Sigmoid colon (tissue), 4 donors: Measurements from ENCODE around the gene EMILIN2.

ENCODE experiments used
- POLR2AphosphoS5 ChIP-seq, 4 donors: sonication (generic); formaldehyde crosslinking; IDR thresholded peaks; one replicate each; pipeline ENCODE4 v1.6.1; 2017; ENCODE audit warnings: antibody characterized with exemption in 4 of 4
- TF ChIP-seq, protein P1 (sequence below), 4 experiments: fragments of 450-650 bp in 3 of 4; fragments of 200-600 bp in 1 of 4; IDR thresholded peaks; one replicate each; pipeline ENCODE4 v1.5.1; 2016 to 2019; ENCODE audit warnings: antibody characterized with exemption in 4 of 4, mild to moderate bottlenecking in 3 of 4, moderate library complexity in 2 of 4

DNA sequence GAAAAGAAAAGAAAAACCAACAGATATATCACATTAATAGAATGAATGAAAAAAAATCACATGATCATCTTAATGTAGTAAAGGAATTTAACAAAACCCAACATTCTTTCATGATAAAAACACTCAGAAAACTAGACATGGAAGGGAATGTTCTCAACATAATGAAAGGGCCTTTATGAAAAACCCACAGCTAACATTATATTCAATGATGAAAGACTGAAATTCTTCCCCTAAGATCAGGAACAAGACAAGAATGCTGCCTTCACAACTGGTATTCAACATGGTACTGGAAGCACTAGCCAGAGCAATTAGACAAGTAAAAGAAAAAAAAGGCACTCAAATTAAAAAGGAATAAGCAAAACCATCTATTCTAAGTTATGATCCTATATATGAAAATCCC lies 28.5 kb upstream of the EMILIN2 start:
- TF ChIP-seq POLR2AphosphoS5 (IDR thresholded peaks at IDR 0.05), result no peak
- TF ChIP-seq, protein P1, sequence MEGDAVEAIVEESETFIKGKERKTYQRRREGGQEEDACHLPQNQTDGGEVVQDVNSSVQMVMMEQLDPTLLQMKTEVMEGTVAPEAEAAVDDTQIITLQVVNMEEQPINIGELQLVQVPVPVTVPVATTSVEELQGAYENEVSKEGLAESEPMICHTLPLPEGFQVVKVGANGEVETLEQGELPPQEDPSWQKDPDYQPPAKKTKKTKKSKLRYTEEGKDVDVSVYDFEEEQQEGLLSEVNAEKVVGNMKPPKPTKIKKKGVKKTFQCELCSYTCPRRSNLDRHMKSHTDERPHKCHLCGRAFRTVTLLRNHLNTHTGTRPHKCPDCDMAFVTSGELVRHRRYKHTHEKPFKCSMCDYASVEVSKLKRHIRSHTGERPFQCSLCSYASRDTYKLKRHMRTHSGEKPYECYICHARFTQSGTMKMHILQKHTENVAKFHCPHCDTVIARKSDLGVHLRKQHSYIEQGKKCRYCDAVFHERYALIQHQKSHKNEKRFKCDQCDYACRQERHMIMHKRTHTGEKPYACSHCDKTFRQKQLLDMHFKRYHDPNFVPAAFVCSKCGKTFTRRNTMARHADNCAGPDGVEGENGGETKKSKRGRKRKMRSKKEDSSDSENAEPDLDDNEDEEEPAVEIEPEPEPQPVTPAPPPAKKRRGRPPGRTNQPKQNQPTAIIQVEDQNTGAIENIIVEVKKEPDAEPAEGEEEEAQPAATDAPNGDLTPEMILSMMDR (IDR thresholded peaks at IDR 0.05), result no peak
